Measurements from ENCODE around the gene RNF145.
"Not testable (repeated sequence)": the region's sequence is repeated elsewhere in the genome, so short reads cannot be mapped to it uniquely, and the experiment has no call there.

Gene RNF145

GRCh38 chr5:159209438-159210209 is at the start of gene RNF145:
RNF145 (minus strand) TSS chr5:159209553; CDS start chr5:159203617, 5,936 bp downstream.
- DNase-seq (ENCODE audit: low read depth) = peak; percentile 38

GRCh38 chr5:159258361-159258760 is 49.0 kb upstream of the RNF145 start:
- no peak for DNase-seq (ENCODE audit: low read depth)

GRCh38 chr5:159257629-159258283 is 48.4 kb upstream of the RNF145 start:
- DNase-seq (ENCODE audit: low read depth) = no peak

- DNase-seq (ENCODE audit: low read depth) = no peak
Measured at GRCh38 chr5:159257007-159257406, 47.7 kb upstream of the RNF145 start.

GRCh38 chr5:159252195-159252594 is 42.8 kb upstream of the RNF145 start:
- DNase-seq (ENCODE audit: low read depth) = no peak

GRCh38 chr5:159249158-159249557 is 39.8 kb upstream of the RNF145 start:
- no peak for DNase-seq (ENCODE audit: low read depth)

- DNase-seq (ENCODE audit: low read depth) = no peak
Measured at GRCh38 chr5:159244890-159245289, 35.5 kb upstream of the RNF145 start.

GRCh38 chr5:159244163-159244562 is 34.8 kb upstream of the RNF145 start:
- DNase-seq (ENCODE audit: low read depth) = no peak

GRCh38 chr5:159243385-159243784 is 34.0 kb upstream of the RNF145 start:
- DNase-seq (ENCODE audit: low read depth) = no peak

- DNase-seq (ENCODE audit: low read depth) = no peak
Measured at GRCh38 chr5:159242656-159243055, 33.3 kb upstream of the RNF145 start.

GRCh38 chr5:159241946-159242552 is 32.7 kb upstream of the RNF145 start:
- no peak for DNase-seq (ENCODE audit: low read depth)

GRCh38 chr5:159240301-159240870 is 31.0 kb upstream of the RNF145 start:
- DNase-seq (ENCODE audit: low read depth) = peak; percentile 18

GRCh38 chr5:159235871-159236520 is 26.6 kb upstream of the RNF145 start:
- DNase-seq (ENCODE audit: low read depth) = not testable (repeated sequence)

GRCh38 chr5:159231167-159231566 is 21.8 kb upstream of the RNF145 start:
- no peak for DNase-seq (ENCODE audit: low read depth)

- DNase-seq (ENCODE audit: low read depth) = no peak
Measured at GRCh38 chr5:159230657-159231056, 21.3 kb upstream of the RNF145 start.

GRCh38 chr5:159228097-159228496 is 18.7 kb upstream of the RNF145 start:
- DNase-seq (ENCODE audit: low read depth) = not testable (repeated sequence)

- DNase-seq (ENCODE audit: low read depth) = no peak
Measured at GRCh38 chr5:159227452-159227851, 18.1 kb upstream of the RNF145 start.

GRCh38 chr5:159226451-159226850 is 17.1 kb upstream of the RNF145 start:
- no peak for DNase-seq (ENCODE audit: low read depth)

- DNase-seq (ENCODE audit: low read depth) = no peak
Measured at GRCh38 chr5:159224471-159224870, 15.1 kb upstream of the RNF145 start.

GRCh38 chr5:159223469-159223868 is 14.1 kb upstream of the RNF145 start:
- no peak for DNase-seq (ENCODE audit: low read depth)

- no peak for DNase-seq (ENCODE audit: low read depth)
Measured at GRCh38 chr5:159220206-159220605, 10.9 kb upstream of the RNF145 start.

GRCh38 chr5:159218595-159219023 is 9.3 kb upstream of the RNF145 start:
- no peak for DNase-seq (ENCODE audit: low read depth)

All from non-pigmented ciliary epithelial cell (primary cell).